Effector memory CD4-positive, alpha-beta T cell (primary cell): ENCODE measurements around the gene SMAP1.

Source experiments
- DNase-seq, 3 donors: peaks; one replicate each; pipeline ENCODE4 v3.0.0-alpha.2; 2020
- H3K27ac ChIP-seq: 2 replicates; pipeline ENCODE4 v1.7.0; 2013; ENCODE audit warnings: mild to moderate bottlenecking, low read length, moderate library complexity; ENCODE audit not compliant: insufficient read depth, poor library complexity, severe bottlenecking
- H3K27me3 ChIP-seq: replicated peaks from 2 replicates; pipeline ENCODE4 v1.7.0; 2013; ENCODE audit warnings: mild to moderate bottlenecking, low read length; ENCODE audit not compliant: insufficient read depth, control insufficient read depth, poor library complexity, severe bottlenecking
- H3K36me3 ChIP-seq: 2 replicates; pipeline ENCODE4 v1.7.0; 2013; ENCODE audit warnings: mild to moderate bottlenecking, low read length, moderate library complexity; ENCODE audit not compliant: control insufficient read depth, insufficient read depth
- H3K4me1 ChIP-seq: 2 replicates; pipeline ENCODE4 v1.7.0; 2013; ENCODE audit warnings: low read length, mild to moderate bottlenecking; ENCODE audit not compliant: control insufficient read depth, insufficient read depth, poor library complexity, severe bottlenecking
- H3K4me3 ChIP-seq: 2 replicates; pipeline ENCODE4 v1.7.0; 2013; ENCODE audit warnings: low read length, low read depth, mild to moderate bottlenecking; ENCODE audit not compliant: insufficient read depth, poor library complexity, severe bottlenecking
- H3K9me3 ChIP-seq: 2 replicates; pipeline ENCODE4 v1.7.0; 2013; ENCODE audit warnings: mild to moderate bottlenecking, low read length, moderate library complexity; ENCODE audit not compliant: control insufficient read depth

SMAP1 gene

DNA sequence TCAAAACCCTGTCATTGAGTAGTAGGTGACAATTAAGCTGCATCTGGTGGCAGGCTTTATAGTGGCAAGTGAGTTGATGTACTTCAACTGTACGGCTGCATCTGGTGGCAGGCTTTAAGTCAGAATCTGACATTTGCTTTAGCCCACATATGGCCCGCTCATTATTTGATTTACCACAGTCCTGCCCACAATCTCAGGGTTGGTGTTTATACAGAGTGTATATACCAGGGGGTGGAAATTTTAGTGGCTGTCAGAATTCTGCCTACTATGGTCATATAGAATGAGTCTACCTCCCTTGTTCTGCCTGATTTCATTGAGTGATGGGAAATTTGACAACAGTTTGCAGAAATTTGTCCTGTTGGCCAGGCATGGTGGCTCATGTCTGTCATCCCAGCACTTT lies 112.3 kb downstream of the SMAP1 start:
- Histone ChIP-seq H3K27me3 (no peaks in the 10 kb centered on the region), H3K9me3 (no peaks in the 10 kb centered on the region), H3K27ac (no peak overlapping the region), H3K36me3 (no peaks in the 10 kb centered on the region), H3K4me3 (no peak overlapping the region), H3K4me1 (no peaks in the 10 kb centered on the region)
- no peak for DNase-seq

DNA sequence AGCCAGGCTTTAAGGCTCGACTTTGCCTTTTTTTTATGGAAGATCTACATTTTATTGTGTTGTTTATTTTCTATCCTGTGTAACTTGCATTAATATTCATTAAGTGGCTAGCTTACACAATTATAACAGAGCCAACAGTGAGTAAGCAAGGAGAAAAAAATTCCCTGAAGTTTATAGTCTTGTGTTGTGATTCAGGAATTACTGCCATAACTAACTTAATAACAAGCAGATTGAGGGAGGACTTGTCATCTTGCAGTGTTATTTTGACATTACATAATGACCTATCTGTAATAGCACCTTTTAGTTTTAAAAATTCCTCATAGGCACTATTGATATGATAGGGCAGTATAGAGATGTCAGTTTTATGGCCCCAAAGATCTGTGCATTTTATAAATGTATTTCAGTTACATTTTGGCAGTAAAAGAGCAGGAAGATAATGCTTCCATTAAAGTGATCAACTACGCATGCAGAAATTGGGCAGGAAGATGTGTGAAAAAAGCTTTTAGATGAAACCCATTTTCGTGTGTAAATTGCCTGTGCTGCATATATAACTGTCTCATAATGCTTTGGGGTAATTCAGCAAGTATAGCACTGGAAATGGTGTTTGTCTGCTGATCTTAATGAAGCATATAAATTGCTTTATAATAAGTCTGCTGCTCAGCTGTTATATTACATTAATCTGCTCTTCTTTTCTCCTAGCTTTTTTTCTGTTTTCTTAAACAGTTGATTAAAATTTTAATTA lies 123.0 kb downstream of the SMAP1 start:
- Histone ChIP-seq H3K4me3 (no peak overlapping the region), H3K27ac (no peak overlapping the region), H3K9me3 (no peaks in the 10 kb centered on the region), H3K27me3 (no peaks in the 10 kb centered on the region), H3K36me3 (no peaks in the 10 kb centered on the region), H3K4me1 (no peaks in the 10 kb centered on the region)
- DNase-seq = no peak

DNA sequence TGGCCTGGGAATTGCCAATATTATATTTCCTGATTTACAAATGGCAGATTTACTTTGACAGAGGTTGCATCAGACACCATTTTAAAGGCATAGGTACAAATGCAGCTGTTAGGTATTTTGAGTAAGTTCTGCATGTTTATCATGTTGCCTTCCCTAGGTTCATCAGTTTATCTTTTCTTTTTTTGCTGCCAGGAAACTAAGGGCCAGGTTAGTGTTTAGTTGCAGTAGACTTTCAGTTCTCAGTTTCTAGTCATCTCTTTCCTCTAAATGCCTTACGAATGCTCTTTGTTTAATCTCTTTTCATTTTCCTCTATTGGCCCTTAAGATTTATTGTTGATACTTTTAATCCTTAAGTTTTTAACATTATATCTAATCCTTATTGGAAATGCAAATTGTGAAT lies 129.9 kb downstream of the SMAP1 start:
- Histone ChIP-seq H3K4me1 (no peaks in the 10 kb centered on the region), H3K9me3 (no peaks in the 10 kb centered on the region), H3K27ac (no peak overlapping the region), H3K36me3 (no peaks in the 10 kb centered on the region), H3K27me3 (no peaks in the 10 kb centered on the region), H3K4me3 (no peak overlapping the region)
- DNase-seq = no peak

DNA sequence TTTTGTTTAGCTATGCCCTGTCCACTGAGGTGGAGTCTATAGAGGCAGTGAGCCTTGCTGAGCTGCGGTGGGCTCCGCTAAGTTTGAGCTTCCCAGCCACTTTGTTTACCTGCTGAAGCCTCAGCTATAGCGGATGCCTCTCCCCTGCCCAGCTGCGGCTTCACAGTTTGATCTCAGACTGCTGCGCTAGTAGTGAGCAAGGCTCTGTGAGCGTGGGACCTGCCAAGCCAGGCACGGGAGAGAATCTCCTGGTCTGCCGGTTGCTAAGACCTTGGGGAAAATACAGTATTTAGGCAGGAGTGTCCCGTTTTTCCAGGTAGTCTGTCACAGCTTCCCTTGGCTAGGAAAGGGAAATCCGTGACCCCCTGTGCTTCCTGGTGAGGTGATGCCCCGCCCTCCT lies 138.4 kb downstream of the SMAP1 start:
- no peaks in the 10 kb centered on the region for H3K9me3 ChIP-seq
- no peaks in the 10 kb centered on the region for H3K4me1 ChIP-seq
- no peaks in the 10 kb centered on the region for H3K27me3 ChIP-seq
- DNase-seq = no peak
- no peaks in the 10 kb centered on the region for H3K36me3 ChIP-seq
- no peak overlapping the region for H3K27ac ChIP-seq
- no peak overlapping the region for H3K4me3 ChIP-seq

DNA sequence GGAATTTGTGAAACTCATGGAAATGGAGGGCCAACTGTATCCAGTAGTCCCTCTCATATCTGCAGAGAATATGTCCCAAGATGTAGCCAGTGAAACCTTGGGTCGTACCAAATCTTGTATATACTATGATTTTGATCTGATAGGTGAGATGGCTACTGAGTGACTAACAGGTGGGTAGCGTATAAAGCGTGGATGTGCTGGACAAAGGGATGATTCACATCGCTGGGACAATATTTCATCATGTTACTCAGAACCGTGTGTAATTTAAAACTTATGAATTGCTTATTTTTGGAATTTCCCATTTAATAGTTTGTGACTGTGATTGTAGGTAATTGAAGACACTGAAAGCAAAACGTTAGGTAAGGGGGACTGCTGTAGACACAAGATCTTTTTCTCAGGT lies 144.1 kb downstream of the SMAP1 start:
- Histone ChIP-seq H3K36me3 (no peaks in the 10 kb centered on the region), H3K9me3 (no peaks in the 10 kb centered on the region), H3K4me3 (no peak overlapping the region), H3K27me3 (no peaks in the 10 kb centered on the region), H3K4me1 (no peaks in the 10 kb centered on the region), H3K27ac (no peak overlapping the region)
- no peak for DNase-seq

DNA sequence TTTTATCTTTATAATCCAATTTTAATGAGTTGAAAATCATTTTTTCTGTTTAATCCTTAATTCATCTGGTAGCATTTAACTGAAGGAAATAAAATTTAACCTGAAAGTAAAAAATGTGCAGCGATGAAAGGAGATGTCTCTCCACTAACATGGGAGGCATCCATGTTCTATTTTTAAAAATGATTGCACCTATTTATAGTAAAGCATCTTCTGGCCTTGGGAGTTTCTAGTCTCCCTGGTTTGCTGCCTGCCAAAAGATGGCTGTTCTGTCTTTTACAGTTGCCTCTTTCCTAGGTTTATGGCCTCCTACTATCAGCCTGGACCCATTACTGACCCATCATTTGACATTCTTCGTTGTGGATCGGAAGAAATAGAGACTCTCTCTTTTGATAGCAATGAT lies 146.2 kb downstream of the SMAP1 start:
- Histone ChIP-seq H3K4me1 (no peaks in the 10 kb centered on the region), H3K36me3 (no peaks in the 10 kb centered on the region)

DNA sequence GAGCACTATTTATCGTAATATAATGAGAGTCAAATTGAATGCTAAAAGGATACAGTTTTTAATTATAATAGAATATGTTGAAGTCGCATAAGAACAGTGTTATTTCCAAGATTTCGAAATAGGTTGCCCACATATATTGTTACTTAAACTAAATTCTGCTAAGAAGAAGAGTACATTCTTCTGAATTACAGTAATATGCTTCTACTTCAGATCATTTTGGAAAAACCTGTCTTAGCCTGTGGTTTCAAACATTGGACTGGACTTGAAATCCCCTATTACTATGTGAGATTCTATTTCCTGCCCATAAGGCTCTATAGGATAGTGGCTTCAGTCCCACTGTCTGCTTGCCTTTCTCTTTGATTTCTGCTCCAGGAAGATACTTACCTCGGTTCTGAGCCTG lies 152.0 kb downstream of the SMAP1 start:
- H3K36me3 ChIP-seq = no peaks in the 10 kb centered on the region
- H3K4me1 ChIP-seq = no peaks in the 10 kb centered on the region
- H3K4me3 ChIP-seq = no peak overlapping the region
- H3K9me3 ChIP-seq = no peaks in the 10 kb centered on the region
- no peak for DNase-seq
- H3K27me3 ChIP-seq = no peaks in the 10 kb centered on the region
- no peak overlapping the region for H3K27ac ChIP-seq

More for the DNA sequence above, 146.2 kb downstream of the SMAP1 start:
- Histone ChIP-seq H3K27ac (no peak overlapping the region), H3K27me3 (no peaks in the 10 kb centered on the region), H3K9me3 (no peaks in the 10 kb centered on the region), H3K4me3 (no peak overlapping the region)
- no peak for DNase-seq

DNA sequence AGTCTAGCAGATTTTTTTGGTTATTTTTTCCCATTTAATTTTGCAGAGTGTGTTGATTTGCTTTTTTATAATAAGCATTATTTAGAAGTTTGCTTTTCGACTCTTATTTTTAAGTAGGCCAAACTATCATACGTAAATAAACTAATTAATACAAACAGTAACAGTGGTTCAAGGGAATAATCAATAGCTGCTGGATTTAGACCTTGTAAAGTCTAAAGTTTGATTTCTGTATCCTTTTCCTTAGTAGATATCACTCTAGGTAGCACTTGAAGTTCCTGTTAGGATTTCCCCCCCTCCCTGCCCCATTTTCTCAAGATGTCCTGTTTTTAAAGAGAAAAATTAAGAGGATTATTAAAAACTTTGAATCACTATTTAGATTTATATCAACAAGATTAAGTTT lies 153.1 kb downstream of the SMAP1 start:
- H3K36me3 ChIP-seq = no peaks in the 10 kb centered on the region
- no peaks in the 10 kb centered on the region for H3K9me3 ChIP-seq
- no peaks in the 10 kb centered on the region for H3K27me3 ChIP-seq
- no peak overlapping the region for H3K27ac ChIP-seq
- no peak for DNase-seq
- H3K4me3 ChIP-seq = no peak overlapping the region
- H3K4me1 ChIP-seq = no peaks in the 10 kb centered on the region

DNA sequence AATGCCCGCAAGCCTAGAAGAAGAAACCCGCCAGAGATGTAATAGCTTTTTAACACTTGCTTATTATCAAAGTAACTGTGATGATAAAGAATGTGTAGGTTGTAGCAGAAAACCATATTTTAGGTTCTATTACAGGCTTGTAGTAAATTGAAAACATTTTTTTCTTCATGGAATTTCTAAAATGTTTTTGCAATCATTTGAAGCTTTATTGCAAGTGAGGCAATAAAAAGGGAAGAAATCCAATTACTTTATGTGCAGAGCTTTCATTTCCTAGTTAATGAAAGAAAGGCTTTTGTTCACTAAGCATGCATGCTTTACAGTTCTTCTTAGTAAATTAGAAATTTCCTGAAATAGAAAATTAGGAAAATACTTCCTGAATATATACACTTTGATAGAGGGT lies 154.1 kb downstream of the SMAP1 start:
- Histone ChIP-seq H3K9me3 (no peaks in the 10 kb centered on the region), H3K4me3 (no peak overlapping the region), H3K27me3 (no peaks in the 10 kb centered on the region), H3K36me3 (no peaks in the 10 kb centered on the region), H3K4me1 (no peaks in the 10 kb centered on the region), H3K27ac (no peak overlapping the region)
- DNase-seq = no peak

DNA sequence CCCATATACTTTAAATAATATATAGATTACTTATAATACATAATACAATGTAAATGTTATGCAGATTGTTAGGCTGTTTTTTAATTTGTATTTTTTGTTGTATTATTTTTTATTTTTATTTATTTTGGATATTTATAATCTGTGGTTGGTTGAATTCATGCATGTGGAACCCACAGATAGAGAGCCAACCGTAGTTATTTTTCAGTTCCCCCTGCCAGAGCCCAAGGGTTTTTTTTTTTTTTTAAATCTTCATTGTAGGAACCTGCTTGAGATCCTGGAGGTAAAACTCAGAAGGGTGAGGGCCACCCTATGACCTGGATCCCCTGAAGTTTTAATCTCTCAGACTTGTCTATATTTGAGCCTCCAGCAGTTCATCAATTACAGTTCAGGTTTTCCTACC lies 156.0 kb downstream of the SMAP1 start:
- Histone ChIP-seq H3K36me3 (no peaks in the 10 kb centered on the region), H3K27me3 (no peaks in the 10 kb centered on the region), H3K4me1 (no peaks in the 10 kb centered on the region), H3K9me3 (no peaks in the 10 kb centered on the region), H3K4me3 (no peak overlapping the region), H3K27ac (no peak overlapping the region)
- DNase-seq = no peak
